ENCODE results near the gene RHO. TPM values are rescaled to one million over a fixed set of nuclear protein-coding genes. Genes with fewer than 3 reads are reported as not detected.
"Not testable (repeated sequence)": the region's sequence is repeated elsewhere in the genome, so short reads cannot be mapped to it uniquely, and the experiment has no call there.

Gene RHO
- total RNA-seq, 2 donors from 2014 or later: not detected

DNA sequence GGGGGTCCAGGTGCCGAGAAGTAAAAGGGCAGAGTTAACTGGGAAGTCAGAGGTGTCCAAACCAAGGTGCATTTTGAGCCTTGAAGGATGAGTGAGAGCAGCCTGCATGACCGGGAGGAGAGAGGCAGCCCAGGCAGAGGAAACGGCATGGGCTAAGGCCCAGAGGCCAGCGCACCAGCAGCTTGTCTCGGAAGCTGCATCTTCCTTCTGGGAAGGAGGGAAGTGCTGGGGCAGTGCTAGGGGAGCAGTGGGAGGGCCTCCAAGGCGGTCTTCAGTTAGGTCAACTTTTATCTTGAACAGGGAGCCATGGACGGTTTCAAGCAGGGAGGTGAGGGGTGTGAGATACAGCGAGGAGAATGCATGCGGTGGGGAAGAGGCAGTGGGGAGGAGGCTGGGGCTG is 15.6 kb downstream of the RHO start:
- TF ChIP-seq, protein P1, sequence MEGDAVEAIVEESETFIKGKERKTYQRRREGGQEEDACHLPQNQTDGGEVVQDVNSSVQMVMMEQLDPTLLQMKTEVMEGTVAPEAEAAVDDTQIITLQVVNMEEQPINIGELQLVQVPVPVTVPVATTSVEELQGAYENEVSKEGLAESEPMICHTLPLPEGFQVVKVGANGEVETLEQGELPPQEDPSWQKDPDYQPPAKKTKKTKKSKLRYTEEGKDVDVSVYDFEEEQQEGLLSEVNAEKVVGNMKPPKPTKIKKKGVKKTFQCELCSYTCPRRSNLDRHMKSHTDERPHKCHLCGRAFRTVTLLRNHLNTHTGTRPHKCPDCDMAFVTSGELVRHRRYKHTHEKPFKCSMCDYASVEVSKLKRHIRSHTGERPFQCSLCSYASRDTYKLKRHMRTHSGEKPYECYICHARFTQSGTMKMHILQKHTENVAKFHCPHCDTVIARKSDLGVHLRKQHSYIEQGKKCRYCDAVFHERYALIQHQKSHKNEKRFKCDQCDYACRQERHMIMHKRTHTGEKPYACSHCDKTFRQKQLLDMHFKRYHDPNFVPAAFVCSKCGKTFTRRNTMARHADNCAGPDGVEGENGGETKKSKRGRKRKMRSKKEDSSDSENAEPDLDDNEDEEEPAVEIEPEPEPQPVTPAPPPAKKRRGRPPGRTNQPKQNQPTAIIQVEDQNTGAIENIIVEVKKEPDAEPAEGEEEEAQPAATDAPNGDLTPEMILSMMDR (IDR thresholded peaks at IDR 0.05): no peak
- Histone ChIP-seq H3K27ac (no peak overlapping the region), H3K27me3 (replicated peaks; ENCODE audit: insufficient read depth) (no peaks in the 10 kb centered on the region), H3K9me3 (no peaks in the 10 kb centered on the region), H3K4me3 (no peak overlapping the region), H3K4me1 (ENCODE audit: control insufficient read depth in 1 of 2, low read depth in 2 of 2) (no peaks in the 10 kb centered on the region), H3K36me3 (no peaks in the 10 kb centered on the region)
- ATAC-seq (ENCODE audit: insufficient number of reproducible peaks, low FRiP score, low read depth) (no peak), DNase-seq (ENCODE audit: low spot score) (no peak)

DNA sequence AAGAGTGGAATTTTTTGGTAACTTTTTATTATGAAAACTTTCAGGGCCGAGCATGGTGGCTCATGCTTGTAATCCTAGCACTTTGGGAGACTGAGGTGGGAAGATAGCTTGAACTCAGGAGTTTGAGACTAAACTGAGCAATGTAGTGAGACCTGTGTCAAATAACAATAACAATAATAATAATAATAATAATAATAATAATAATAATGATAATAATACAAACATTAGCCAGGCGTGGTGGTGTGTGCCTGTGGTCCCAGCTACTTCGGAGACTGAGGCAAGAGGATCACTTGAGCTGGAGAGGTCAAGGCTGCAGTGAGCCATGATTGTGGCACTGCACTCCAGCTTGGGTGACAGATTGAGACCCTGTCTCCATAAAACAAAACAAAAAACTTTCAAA is 17.5 kb downstream of the RHO start:
- H3K4me1 ChIP-seq (ENCODE audit: control insufficient read depth in 1 of 2, low read depth in 2 of 2); H3K27ac ChIP-seq; H3K27me3 ChIP-seq (replicated peaks; ENCODE audit: insufficient read depth); ATAC-seq (ENCODE audit: insufficient number of reproducible peaks, low FRiP score, low read depth); H3K4me3 ChIP-seq; H3K9me3 ChIP-seq; H3K36me3 ChIP-seq; DNase-seq (ENCODE audit: low spot score): not testable (repeated sequence)

DNA sequence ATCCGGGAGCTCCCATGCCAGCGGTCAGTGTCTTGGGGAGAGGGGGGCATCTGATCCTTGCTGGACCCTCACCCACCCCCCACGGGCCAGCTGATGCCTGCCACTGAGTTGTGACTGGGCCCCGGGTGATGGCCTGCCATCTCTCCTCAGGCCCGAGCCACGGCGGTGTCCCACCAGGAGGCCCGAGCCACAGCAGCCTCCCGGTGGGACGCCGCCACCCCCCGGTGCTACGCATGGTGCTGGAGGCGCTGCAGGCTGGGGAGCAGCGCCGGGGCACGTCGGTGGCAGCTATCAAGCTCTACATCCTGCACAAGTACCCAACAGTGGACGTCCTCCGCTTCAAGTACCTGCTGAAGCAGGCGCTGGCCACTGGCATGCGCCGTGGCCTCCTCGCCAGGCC is 18.8 kb downstream of the RHO start:
- ATAC-seq (ENCODE audit: insufficient number of reproducible peaks, low FRiP score, low read depth) (no peak), DNase-seq (ENCODE audit: low spot score) (no peak)
- H3K27ac ChIP-seq: no peak overlapping the region
- TF ChIP-seq, protein P1 (IDR thresholded peaks at IDR 0.05): no peak
- H3K9me3 ChIP-seq: no peaks in the 10 kb centered on the region
- no peaks in the 10 kb centered on the region for H3K36me3 ChIP-seq
- H3K4me1 ChIP-seq (ENCODE audit: control insufficient read depth in 1 of 2, low read depth in 2 of 2): peaks cover 0 to 3% of the 10 kb centered on the region in 2 donors
- H3K27me3 ChIP-seq (replicated peaks; ENCODE audit: insufficient read depth): no peaks in the 10 kb centered on the region
- H3K4me3 ChIP-seq: no peak overlapping the region

DNA sequence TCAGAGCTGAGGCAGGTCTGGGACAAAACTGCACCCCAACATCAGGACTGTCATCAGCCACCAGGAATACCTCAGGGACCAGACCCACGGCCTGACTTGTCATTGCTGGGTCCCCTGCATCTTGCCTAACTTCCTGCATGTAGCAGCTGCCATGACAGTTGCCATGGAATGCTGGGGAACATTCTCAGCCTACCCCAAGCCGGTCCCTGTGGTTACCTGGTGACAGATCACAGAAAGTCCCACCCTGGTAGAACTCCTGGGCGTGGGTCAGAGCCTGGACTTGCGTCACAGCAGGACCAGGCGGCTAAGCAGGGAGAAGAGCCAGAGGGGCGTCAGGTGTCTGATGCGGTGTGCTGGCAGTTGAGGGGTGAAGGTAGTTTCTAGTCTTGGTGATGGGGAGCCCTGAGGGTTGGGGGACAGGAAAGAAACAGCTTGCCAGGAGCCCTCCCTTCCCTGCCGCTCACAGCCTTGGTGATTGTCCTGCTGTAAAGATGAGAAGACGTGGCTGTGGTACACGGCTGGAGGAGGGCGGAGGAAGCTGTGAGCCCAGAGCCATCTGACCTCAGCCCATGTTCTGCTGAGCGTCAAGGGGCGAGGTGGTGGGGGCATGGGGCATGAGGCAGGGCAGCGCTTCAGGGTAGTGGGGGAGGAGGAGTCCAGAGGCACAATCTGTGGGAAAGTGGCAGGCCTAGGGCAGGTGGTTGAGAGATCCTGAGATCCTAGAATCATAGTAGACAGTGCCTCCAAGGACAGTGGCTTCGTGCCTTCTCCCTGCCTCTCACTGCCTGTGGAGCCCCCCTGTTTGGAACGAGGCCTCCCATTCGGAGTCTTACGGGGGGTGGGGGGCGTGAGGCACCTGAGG is 19.9 kb downstream of the RHO start:
- Histone ChIP-seq H3K9me3 (no peaks in the 10 kb centered on the region), H3K27me3 (replicated peaks; ENCODE audit: insufficient read depth) (no peaks in the 10 kb centered on the region), H3K4me3 (no peak overlapping the region), H3K4me1 (ENCODE audit: control insufficient read depth in 1 of 2, low read depth in 2 of 2) (peaks cover 1 to 14% of the 10 kb centered on the region in 2 donors), H3K27ac (no peak overlapping the region), H3K36me3 (no peaks in the 10 kb centered on the region)
- ATAC-seq (ENCODE audit: insufficient number of reproducible peaks, low FRiP score, low read depth) (no peak), DNase-seq (ENCODE audit: low spot score) (no peak)
- TF ChIP-seq, protein P1 (IDR thresholded peaks at IDR 0.05): no peak

DNA sequence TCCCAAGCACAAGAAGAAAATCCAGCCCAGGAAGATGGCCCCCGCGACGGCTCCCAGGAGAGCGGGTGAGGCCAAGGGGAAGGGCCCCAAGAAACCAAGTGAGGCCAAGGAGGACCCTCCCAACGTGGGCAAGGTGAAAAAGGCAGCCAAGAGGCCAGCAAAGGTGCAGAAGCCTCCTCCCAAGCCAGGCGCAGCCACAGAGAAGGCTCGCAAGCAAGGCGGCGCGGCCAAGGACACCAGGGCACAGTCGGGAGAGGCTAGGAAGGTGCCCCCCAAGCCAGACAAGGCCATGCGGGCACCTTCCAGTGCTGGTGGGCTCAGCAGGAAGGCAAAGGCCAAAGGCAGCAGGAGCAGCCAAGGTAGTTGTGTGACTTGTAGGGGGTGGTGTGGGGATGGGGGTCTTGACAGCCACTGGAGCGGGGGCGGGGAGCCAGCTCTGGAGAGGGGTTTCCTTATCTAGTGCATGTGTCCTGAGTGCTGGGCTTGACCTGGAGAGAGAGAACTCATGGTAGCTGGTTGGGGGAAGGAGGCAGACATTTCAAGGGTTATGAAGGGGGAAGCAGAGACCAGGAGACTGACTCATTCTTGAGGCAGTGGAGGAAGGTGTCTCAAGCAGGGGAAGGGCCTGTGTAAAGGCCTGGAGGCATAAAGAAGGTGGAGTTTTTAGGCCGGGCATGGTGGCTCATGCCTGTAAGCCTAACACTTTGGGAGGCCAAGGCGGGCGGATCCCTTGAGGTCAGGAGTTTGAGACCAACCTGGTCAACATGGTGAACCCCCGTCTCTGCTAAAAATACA is 20.8 kb downstream of the RHO start:
- ATAC-seq (ENCODE audit: insufficient number of reproducible peaks, low FRiP score, low read depth): no peak
- no peaks in the 10 kb centered on the region for H3K36me3 ChIP-seq

More for the DNA sequence above, 20.8 kb downstream of the RHO start:
- no peaks in the 10 kb centered on the region for H3K27me3 ChIP-seq (replicated peaks; ENCODE audit: insufficient read depth)
- no peak overlapping the region for H3K4me3 ChIP-seq
- TF ChIP-seq, protein P1 (IDR thresholded peaks at IDR 0.05): no peak
- no peak overlapping the region for H3K27ac ChIP-seq
- no peaks in the 10 kb centered on the region for H3K9me3 ChIP-seq
- H3K4me1 ChIP-seq (ENCODE audit: control insufficient read depth in 1 of 2, low read depth in 2 of 2): peaks cover 3 to 18% of the 10 kb centered on the region in 2 donors
- no peak for DNase-seq (ENCODE audit: low spot score)
